Smooth muscle cell (in vitro differentiated cells): ENCODE measurements around the gene ACP4. TPM values are rescaled to one million over a fixed set of nuclear protein-coding genes. Genes with fewer than 3 reads are reported as not detected.

Source experiments
- DNase-seq: peaks from one replicate; lab custom pipeline; 2025; ENCODE audit not compliant: unreplicated experiment; lab: John Stamatoyannopoulos, UW
- H2AFZ ChIP-seq: fragments of 200-600 bp; sonication (generic); 2 replicates; pipeline ENCODE4 v1.6.0; 2016; ENCODE audit warnings: antibody characterized with exemption, low read depth, mild to moderate bottlenecking
- H3F3A ChIP-seq: fragments of 200-600 bp; sonication (generic); 2 replicates; pipeline ENCODE4 v1.6.0; 2017; ENCODE audit warnings: antibody characterized with exemption, low read depth
- H3K27ac ChIP-seq: fragments of 200-600 bp; sonication (generic); 2 replicates; pipeline ENCODE4 v1.5.1; 2016; ENCODE audit warnings: low read depth, mild to moderate bottlenecking
- H3K27me3 ChIP-seq: fragments of 200-600 bp; sonication (generic); 2 replicates; pipeline ENCODE4 v1.6.1; 2016; ENCODE audit warnings: low read depth, mild to moderate bottlenecking
- H3K36me3 ChIP-seq: fragments of 200-600 bp; sonication (generic); 2 replicates; pipeline ENCODE4 v1.5.1; 2016; ENCODE audit warnings: low read depth
- H3K4me1 ChIP-seq: fragments of 200-600 bp; sonication (generic); 2 replicates; pipeline ENCODE4 v1.5.1; 2016; ENCODE audit warnings: low read depth
- H3K4me2 ChIP-seq: fragments of 200-600 bp; sonication (generic); 2 replicates; pipeline ENCODE4 v1.6.0; 2016; ENCODE audit warnings: mild to moderate bottlenecking
- H3K4me3 ChIP-seq: fragments of 200-600 bp; sonication (generic); 2 replicates; pipeline ENCODE4 v1.5.1; 2016; ENCODE audit warnings: mild to moderate bottlenecking
- H3K79me2 ChIP-seq: fragments of 200-600 bp; sonication (generic); 2 replicates; pipeline ENCODE4 v1.6.0; 2016; ENCODE audit warnings: low read depth, mild to moderate bottlenecking
- H3K9ac ChIP-seq: fragments of 200-600 bp; sonication (generic); 2 replicates; pipeline ENCODE4 v1.6.0; 2016; ENCODE audit warnings: low read depth
- H3K9me3 ChIP-seq: fragments of 200-600 bp; sonication (generic); replicated peaks from 2 replicates; pipeline ENCODE4 v1.5.1; 2016; ENCODE audit warnings: low read depth
- H4K20me1 ChIP-seq: fragments of 200-600 bp; sonication (generic); 2 replicates; pipeline ENCODE4 v1.6.0; 2016; ENCODE audit warnings: low read depth
- WGBS: methylation state at CpG from one replicate; pipeline ENCODE4 v1.1.7; 2016; ENCODE audit warnings: low lambda C conversion rate; 5-methylcytosine and 5-hydroxymethylcytosine counted together
- polyA plus RNA-seq: library from polyadenylated mRNA; unstranded; fragments of >200 nt; fragmentation: Nextera tagmentation; extraction: Ambion mirVana; gene quantifications from 2 replicates; pipeline ENCODE4 v1.2.1, GENCODE V29; 2016
- total RNA-seq: library from RNA; depleted of rRNA; stranded (reverse); fragments of >200 nt; gene quantifications from 2 replicates; pipeline ENCODE4 v1.2.3, GENCODE V29; 2014
- TF ChIP-seq, protein P1 (sequence below): fragments of 200-600 bp; sonication (generic); IDR thresholded peaks from 2 replicates; pipeline ENCODE4 v1.5.1; 2017; ENCODE audit warnings: borderline replicate concordance, mild to moderate bottlenecking, antibody characterized with exemption; ENCODE audit not compliant: insufficient read depth, poor library complexity, severe bottlenecking

The ACP4 gene
- total and polyA plus RNA-seq, 2 experiments from 2014 or later, result 0.26 TPM; not detected in 1

DNA sequence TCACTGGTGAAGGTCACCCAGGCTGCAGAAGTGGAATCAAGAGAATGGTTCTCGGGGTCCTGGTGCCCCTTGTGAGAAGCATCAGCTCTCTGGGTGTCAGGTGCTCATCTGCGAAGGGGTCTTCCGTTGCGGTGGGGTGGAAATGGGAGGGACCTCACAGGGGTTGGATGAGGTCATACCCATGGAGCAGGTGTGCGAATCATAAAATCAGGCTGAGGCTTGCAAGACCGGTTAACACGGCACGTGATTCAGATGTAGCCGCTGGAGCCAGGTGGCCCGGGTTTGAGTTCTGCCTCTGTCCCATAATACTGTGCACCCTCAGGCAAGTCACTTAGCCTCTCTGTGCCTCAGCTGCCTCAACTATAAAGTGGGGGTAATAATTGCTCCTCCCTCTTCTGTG lies 47.1 kb downstream of the ACP4 start:
- TF ChIP-seq, protein P1, sequence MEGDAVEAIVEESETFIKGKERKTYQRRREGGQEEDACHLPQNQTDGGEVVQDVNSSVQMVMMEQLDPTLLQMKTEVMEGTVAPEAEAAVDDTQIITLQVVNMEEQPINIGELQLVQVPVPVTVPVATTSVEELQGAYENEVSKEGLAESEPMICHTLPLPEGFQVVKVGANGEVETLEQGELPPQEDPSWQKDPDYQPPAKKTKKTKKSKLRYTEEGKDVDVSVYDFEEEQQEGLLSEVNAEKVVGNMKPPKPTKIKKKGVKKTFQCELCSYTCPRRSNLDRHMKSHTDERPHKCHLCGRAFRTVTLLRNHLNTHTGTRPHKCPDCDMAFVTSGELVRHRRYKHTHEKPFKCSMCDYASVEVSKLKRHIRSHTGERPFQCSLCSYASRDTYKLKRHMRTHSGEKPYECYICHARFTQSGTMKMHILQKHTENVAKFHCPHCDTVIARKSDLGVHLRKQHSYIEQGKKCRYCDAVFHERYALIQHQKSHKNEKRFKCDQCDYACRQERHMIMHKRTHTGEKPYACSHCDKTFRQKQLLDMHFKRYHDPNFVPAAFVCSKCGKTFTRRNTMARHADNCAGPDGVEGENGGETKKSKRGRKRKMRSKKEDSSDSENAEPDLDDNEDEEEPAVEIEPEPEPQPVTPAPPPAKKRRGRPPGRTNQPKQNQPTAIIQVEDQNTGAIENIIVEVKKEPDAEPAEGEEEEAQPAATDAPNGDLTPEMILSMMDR, result no peak
- Histone ChIP-seq H3K9me3 (no peaks in the 10 kb centered on the region), H3K4me2 (no peak overlapping the region), H4K20me1 (no peaks in the 10 kb centered on the region), H3K4me1 (no peaks in the 10 kb centered on the region), H3K27ac (no peak overlapping the region), H3K27me3 (peaks cover 3% of the 10 kb centered on the region), H3K9ac (no peak overlapping the region), H2AFZ (no peak overlapping the region), H3K79me2 (no peaks in the 10 kb centered on the region), H3K4me3 (no peak overlapping the region), H3F3A (no peaks in the 10 kb centered on the region), H3K36me3 (no peaks in the 10 kb centered on the region)
- WGBS, result 85% methylated on average over 10 of the region's 10 CpGs
- no peak for DNase-seq

DNA sequence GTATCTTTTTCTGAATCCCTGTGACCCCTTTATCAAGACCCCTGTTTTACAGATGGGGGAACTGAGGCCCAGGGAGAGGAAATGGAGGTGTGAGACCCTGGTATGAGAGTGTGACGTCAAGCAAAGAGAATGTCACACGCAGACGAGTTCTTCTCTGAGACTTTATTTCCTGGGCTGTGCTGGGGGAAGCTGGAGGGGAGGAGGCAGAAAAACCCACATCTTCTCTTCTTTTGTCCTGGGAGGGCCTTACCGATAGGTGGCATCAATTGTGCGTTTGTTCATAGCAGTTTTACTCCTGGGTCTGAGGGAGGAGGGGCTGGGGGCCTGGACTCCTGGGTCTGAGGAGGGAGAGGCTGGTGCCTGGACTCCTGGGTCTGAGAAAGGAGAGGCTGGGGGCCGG lies 48.0 kb downstream of the ACP4 start:
- Histone ChIP-seq H3K4me3 (no peak overlapping the region), H3F3A (no peaks in the 10 kb centered on the region), H2AFZ (no peak overlapping the region), H3K4me2 (no peak overlapping the region), H3K9ac (no peak overlapping the region), H3K9me3 (no peaks in the 10 kb centered on the region), H3K36me3 (no peaks in the 10 kb centered on the region), H3K27ac (no peak overlapping the region), H3K4me1 (no peaks in the 10 kb centered on the region), H3K27me3 (peaks cover 3% of the 10 kb centered on the region), H4K20me1 (no peaks in the 10 kb centered on the region), H3K79me2 (no peaks in the 10 kb centered on the region)
- no peak for DNase-seq
- TF ChIP-seq, protein P1, result no peak
- 33% methylated on average over 6 of the region's 6 CpGs for WGBS

DNA sequence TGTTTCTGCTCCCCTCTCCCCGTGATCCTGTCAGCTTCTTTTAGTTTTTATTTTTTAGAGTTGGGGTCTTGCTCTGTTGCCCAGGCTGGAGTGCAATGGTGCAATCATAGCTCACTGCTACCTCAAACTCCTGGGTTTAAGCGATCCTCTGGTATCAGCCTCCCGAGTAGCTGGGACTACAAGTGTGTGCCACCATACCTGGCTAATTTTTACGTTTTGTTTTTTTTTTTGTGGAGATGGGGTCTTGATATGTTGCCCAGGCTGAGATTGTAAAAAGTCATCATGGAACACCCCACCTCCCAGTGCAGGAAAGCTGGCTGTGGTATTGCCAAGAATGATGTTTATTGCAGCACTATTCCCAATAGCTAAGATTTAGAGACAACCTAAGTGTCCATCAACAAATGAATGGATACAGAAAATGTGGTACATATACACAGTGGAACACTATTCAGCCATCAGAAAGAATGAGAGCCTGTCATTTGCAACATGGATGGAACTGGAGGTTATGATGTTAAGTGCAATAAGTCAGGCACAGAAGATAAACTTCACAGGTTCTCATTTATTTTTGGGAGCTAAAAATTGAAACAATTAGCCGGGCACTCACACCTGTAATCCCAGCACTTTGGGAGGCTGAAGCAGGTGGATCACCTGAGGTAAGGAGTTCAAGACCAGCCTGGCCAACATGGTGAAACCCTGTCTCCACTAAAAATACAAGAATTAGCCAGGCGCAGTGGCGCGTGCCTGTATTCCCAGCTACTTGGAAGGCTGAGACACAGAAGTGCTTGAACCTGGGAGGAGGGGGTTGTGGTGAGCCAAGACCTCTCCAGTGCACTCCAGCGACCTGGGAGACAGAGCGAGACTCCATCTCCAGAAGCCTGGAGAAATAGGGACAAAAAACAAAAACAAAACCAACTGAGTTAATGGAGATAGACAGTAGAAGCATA lies 49.8 kb downstream of the ACP4 start:
- Histone ChIP-seq H3K36me3 (no peaks in the 10 kb centered on the region), H3K9me3 (no peaks in the 10 kb centered on the region), H3K4me1 (no peaks in the 10 kb centered on the region), H2AFZ (no peak overlapping the region), H3K27ac (no peak overlapping the region), H4K20me1 (no peaks in the 10 kb centered on the region), H3K4me3 (no peak overlapping the region), H3K27me3 (peaks cover 3% of the 10 kb centered on the region), H3K9ac (no peak overlapping the region), H3K4me2 (no peak overlapping the region), H3K79me2 (no peaks in the 10 kb centered on the region), H3F3A (no peaks in the 10 kb centered on the region)
- TF ChIP-seq, protein P1, result no peak
- DNase-seq, result no peak
- WGBS, result 71% methylated on average over 10 of the region's 10 CpGs
